ENCODE results near the gene GRM6. TPM values are rescaled to one million over a fixed set of nuclear protein-coding genes. Genes with fewer than 3 reads are reported as not detected.

The GRM6 gene
- total RNA-seq, 2 experiments from 2014 or later, result not detected

- POLR2A ChIA-PET, result no interaction called here
- Mint-ChIP-seq H3K4me1 (no peaks in the 10 kb centered on the region), H3K27me3 (no peaks in the 10 kb centered on the region), H3K4me3 (no peak overlapping the region), H3K9me3 (peaks cover 87% of the 10 kb centered on the region), H3K36me3 (ENCODE audit: low read depth) (peaks cover 13% of the 10 kb centered on the region), H3K27ac (no peak overlapping the region)
- no peak for DNase-seq
- CTCF ChIA-PET, result no interaction called here
Observed at GRCh38 chr5:178931846-178932760, 63.0 kb downstream of the GRM6 start.

Other genes with a start within 250 kb of the GRM6 start
- gene ZNF354B, start 135.4 kb downstream of the GRM6 start, total RNA-seq, result 10 to 100 TPM in 1 of 2 experiments, 1 to 10 TPM in 1; 9.5 to 10.6 TPM
- under 1 TPM in 1 of 2 experiments, not detected in 1; 0.15 TPM for gene ZFP2, start 99.4 kb downstream of the GRM6 start, total RNA-seq
- not detected for gene ZNF454, start 54.1 kb downstream of the GRM6 start, total RNA-seq
- 1 to 10 TPM; 3.9 to 4.7 TPM for gene ZNF879, start 28.5 kb upstream of the GRM6 start, total RNA-seq
- gene ZNF354C, start 65.1 kb upstream of the GRM6 start, total RNA-seq, result 1 to 10 TPM; 5.1 to 6.0 TPM

All from activated CD4-positive, alpha-beta memory T cell treated with anti-CD3 and anti-CD28 coated beads, Interleukin-2, amount 10 ng/mL, durations not matched to agents 7 days and 5 days (primary cell).